T-helper 1 cell treated with Interleukin-12 subunit alpha and Interleukin-12 subunit beta and Interleukin-4 antibody, amounts not matched to agents 30 μg/mL and 1 μg/mL, for 36 hours (primary cell): Measurements from ENCODE around the gene HCN2.
A peak's percentile ranks its signal among the peaks of the same experiment; 100 is the strongest.

Source experiments
- H3K27ac Mint-ChIP-seq: one replicate; pipeline ENCODE4 v1.8.0; 2021; ENCODE audit warnings: mild to moderate bottlenecking, mixed read lengths
- H3K27me3 Mint-ChIP-seq: one replicate; pipeline ENCODE4 v1.8.0; 2021; ENCODE audit warnings: low read depth, mixed read lengths
- H3K36me3 Mint-ChIP-seq: one replicate; pipeline ENCODE4 v1.8.0; 2021; ENCODE audit warnings: low read depth, mixed read lengths
- H3K4me1 Mint-ChIP-seq: one replicate; pipeline ENCODE4 v1.8.0; 2021; ENCODE audit warnings: low read depth, mixed read lengths
- H3K4me3 Mint-ChIP-seq: one replicate; pipeline ENCODE4 v1.8.0; 2021; ENCODE audit warnings: mild to moderate bottlenecking, moderate library complexity, mixed read lengths
- H3K9me3 Mint-ChIP-seq: one replicate; pipeline ENCODE4 v1.8.0; 2021; ENCODE audit warnings: mixed read lengths

HCN2 gene

DNA sequence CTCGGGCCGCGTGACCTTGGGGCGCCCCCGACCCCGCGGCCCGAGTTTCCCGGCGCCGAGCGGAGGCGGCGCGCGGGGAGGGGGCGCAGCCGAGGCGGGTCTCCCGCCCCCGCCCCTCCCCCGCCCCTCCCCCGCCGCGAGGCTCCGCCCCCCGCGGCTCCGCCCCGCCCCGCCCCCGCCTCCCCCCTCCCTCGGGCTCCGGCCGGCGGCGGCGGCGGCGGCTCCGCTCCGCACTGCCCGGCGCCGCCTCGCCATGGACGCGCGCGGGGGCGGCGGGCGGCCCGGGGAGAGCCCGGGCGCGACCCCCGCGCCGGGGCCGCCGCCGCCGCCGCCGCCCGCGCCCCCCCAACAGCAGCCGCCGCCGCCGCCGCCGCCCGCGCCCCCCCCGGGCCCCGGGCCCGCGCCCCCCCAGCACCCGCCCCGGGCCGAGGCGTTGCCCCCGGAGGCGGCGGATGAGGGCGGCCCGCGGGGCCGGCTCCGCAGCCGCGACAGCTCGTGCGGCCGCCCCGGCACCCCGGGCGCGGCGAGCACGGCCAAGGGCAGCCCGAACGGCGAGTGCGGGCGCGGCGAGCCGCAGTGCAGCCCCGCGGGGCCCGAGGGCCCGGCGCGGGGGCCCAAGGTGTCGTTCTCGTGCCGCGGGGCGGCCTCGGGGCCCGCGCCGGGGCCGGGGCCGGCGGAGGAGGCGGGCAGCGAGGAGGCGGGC is at the start of gene HCN2:
TSS of gene HCN2 (plus strand) at position 189 of the 703 bp plus-strand sequence. CDS start at position 254, 65 bp downstream.
- H3K9me3 Mint-ChIP-seq = no peaks in the 10 kb centered on the region
- H3K36me3 Mint-ChIP-seq = no peaks in the 10 kb centered on the region

DNA sequence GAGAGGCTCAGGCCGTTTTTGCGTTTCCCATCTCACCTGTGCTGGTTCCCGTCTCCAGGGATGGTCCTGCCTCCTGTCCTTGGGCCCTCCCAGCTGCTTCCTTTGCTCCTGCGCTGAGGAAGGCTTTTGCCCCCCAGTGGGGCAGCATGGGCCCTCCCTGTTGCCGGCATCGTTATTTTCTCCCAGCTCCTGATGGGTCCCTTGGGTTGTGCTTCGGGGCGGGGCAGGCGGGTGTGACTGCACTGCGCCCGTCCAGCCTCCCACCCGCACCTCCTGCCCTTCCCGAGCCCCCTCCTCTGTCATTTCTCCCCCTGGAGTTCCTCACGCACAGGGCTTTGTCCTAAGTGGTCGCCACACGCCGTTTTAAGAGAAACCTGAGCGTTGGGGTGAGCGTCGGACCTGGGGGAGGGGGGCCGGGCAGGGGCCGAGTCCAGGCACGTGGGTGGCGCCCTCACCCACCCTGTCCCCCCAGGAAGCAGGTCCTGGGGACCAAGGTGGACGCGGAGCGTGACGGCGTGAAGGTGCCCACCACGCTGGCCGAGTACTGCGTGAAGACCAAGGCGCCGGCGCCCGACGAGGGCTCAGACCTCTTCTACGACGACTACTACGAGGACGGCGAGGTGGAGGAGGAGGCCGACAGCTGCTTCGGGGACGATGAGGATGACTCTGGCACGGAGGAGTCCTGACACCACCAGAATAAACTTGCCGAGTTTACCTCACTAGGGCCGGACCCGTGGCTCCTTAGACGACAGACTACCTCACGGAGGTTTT is 48.6 kb upstream of the HCN2 start:
- H3K4me3 Mint-ChIP-seq = no peak overlapping the region
- no peaks in the 10 kb centered on the region for H3K27me3 Mint-ChIP-seq
- no peak overlapping the region for H3K27ac Mint-ChIP-seq
- H3K4me1 Mint-ChIP-seq = peaks cover 9% of the 10 kb centered on the region
- H3K36me3 Mint-ChIP-seq = peaks cover 7% of the 10 kb centered on the region
- H3K9me3 Mint-ChIP-seq = no peaks in the 10 kb centered on the region

More for the DNA sequence above, at the start of gene HCN2:
- peak within 1 kb of the TSS; percentile 44 for H3K4me3 Mint-ChIP-seq
- H3K27me3 Mint-ChIP-seq = peaks cover 25% of the 10 kb centered on the region
- peaks cover 2% of the 10 kb centered on the region for H3K4me1 Mint-ChIP-seq
- H3K27ac Mint-ChIP-seq = no peak within 1 kb of the TSS

DNA sequence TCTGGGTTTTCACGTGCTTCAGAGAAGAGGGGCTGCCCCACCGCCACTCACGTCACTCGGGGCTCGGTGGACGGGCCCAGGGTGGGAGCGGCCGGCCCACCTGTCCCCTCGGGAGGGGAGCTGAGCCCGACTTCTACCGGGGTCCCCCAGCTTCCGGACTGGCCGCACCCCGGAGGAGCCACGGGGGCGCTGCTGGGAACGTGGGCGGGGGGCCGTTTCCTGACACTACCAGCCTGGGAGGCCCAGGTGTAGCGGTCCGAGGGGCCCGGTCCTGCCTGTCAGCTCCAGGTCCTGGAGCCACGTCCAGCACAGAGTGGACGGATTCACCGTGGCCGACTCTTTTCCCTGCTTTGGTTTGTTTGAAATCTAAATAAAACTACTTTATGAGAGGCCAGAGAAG is 48.0 kb upstream of the HCN2 start:
- Mint-ChIP-seq H3K27me3 (no peaks in the 10 kb centered on the region), H3K9me3 (no peaks in the 10 kb centered on the region), H3K27ac (no peak overlapping the region), H3K4me3 (no peak overlapping the region), H3K36me3 (peaks cover 7% of the 10 kb centered on the region), H3K4me1 (peaks cover 9% of the 10 kb centered on the region)

DNA sequence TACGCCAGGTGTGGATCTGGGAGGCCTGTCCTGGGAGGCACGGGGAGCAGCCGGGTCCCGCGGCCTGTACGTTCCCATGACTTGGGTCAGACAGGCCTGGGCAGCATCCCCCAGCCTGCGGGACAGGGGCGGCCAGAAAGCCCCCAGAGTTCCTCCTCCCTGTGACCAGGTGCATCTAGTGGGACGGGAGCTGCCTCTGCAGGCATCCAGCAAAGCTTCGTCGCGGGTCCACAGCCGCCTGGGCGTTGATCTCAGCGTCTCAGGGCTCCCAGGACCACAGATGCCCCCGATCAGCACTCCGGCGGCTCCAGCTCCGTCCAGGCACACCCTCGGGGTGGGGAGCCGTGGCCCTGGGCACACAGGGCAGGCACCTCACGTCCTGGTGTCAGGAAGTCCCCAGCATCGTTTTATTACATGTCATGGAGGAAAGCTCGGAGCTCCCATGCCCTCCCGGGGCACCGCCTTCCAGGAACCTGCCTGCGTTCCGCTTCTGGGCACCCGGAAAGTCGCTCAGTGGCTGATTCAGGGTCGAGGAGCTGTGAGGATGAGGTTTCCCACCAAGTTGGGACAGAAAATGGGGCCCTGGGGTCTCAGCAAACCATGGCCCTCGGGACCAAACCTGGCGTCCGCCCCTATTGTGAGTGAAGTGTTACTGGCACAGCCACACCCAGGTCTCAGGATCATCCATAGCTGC is 47.4 kb upstream of the HCN2 start:
- Mint-ChIP-seq H3K9me3 (no peaks in the 10 kb centered on the region), H3K27me3 (no peaks in the 10 kb centered on the region), H3K36me3 (peaks cover 7% of the 10 kb centered on the region), H3K4me3 (no peak overlapping the region), H3K4me1 (peaks cover 9% of the 10 kb centered on the region), H3K27ac (no peak overlapping the region)

DNA sequence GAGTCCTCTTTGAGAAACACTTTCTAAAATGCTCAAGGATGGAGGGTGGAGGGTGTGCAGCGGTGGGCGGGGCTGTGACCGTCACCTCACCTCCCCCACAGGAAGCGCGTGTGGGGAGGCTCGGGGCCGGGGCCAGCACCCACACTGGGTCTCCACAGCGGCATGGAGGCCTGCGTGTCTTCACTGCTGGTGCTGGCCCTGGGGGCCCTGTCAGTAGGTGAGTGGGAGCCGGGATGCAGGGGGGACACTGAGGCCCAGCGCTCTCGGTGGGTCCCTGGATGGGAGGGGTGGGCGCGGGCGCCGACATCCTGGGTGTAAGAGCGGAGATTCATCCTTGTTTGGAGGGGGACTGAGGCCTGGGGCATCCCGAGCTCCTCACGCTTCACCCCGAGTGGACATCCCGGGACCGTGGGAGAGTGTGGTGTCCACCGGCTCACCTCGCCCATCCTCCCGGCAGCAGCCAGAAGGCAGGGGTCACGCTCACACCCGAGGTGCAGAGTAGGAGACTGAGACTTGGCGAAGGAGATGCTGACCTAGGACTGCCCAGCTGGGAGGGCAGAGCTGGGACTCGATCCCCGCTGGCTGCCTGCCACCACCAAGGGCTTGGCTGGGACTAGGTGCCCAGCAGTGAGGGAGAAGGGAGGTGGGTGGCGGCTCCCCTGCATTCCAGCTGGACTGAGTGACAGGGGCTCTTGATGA is 45.6 kb upstream of the HCN2 start, which contains the start of gene GZMM:
TSS of gene GZMM (plus strand) at position 144 of the 699 bp plus-strand sequence. CDS start at position 163, 19 bp downstream.
- H3K4me1 Mint-ChIP-seq = peaks cover 11% of the 10 kb centered on the region
- no peaks in the 10 kb centered on the region for H3K9me3 Mint-ChIP-seq
- H3K4me3 Mint-ChIP-seq = peak within 1 kb of the TSS; percentile 87
- H3K36me3 Mint-ChIP-seq = peaks cover 7% of the 10 kb centered on the region
- H3K27ac Mint-ChIP-seq = peak within 1 kb of the TSS; percentile 92
- no peaks in the 10 kb centered on the region for H3K27me3 Mint-ChIP-seq

DNA sequence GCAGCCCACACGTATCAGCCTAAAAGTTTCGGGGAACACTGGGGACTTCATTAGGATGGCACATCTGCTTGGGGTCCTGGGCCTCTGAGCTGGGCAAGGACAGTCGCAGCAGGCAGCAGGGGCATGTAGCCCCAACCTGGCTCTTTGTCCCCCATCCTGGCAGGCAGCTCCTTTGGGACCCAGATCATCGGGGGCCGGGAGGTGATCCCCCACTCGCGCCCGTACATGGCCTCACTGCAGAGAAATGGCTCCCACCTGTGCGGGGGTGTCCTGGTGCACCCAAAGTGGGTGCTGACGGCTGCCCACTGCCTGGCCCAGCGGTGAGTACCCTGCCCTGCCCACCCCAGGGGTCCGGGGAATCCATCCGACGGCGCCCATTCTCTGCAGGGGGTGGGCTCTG is 42.6 kb upstream of the HCN2 start:
- no peaks in the 10 kb centered on the region for H3K27me3 Mint-ChIP-seq
- H3K9me3 Mint-ChIP-seq = no peaks in the 10 kb centered on the region
- H3K4me3 Mint-ChIP-seq = no peak overlapping the region
- H3K27ac Mint-ChIP-seq = no peak overlapping the region
- H3K4me1 Mint-ChIP-seq = peaks cover 11% of the 10 kb centered on the region
- H3K36me3 Mint-ChIP-seq = peaks cover 7% of the 10 kb centered on the region

DNA sequence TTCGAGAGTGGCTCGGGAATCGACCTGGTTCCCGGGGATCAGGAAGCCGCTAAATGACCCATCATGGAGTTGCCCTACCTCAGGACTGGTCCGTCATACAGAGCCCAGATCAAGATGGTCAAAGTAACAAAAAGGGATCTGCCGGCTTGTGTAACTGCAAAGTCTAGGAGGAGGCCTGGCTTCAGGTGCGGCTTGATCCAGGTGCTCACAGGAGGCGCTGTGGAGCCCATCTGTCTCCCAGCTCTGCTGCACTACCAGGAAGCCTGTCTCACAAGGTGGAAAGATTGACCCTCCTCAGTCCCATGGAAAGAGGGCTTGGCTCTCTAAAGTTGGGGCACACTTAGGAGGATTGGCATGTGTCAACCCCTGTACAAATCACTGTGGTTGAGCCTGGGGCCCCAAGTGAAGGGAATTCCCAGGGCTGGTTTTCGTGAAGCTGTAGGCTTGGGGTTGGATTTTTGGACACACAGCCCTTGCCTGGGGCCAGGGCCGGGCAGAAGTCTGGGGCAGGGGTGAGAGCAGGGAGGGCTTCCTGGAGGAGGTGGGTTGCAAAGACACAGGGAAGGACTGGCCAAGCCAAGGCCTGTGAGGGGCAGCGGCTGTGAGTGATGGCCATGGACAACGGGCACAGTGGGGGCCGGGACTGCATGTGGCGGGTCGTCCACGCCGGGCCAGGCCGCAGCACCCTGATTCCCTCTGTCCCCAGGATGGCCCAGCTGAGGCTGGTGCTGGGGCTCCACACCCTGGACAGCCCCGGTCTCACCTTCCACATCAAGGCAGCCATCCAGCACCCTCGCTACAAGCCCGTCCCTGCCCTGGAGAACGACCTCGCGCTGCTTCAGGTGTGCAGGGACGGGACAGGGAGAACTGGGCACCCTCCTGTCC is 41.6 kb upstream of the HCN2 start:
- no peak overlapping the region for H3K27ac Mint-ChIP-seq
- H3K27me3 Mint-ChIP-seq = no peaks in the 10 kb centered on the region
- H3K4me1 Mint-ChIP-seq = peaks cover 11% of the 10 kb centered on the region
- H3K4me3 Mint-ChIP-seq = no peak overlapping the region
- H3K36me3 Mint-ChIP-seq = peaks cover 7% of the 10 kb centered on the region
- no peaks in the 10 kb centered on the region for H3K9me3 Mint-ChIP-seq

DNA sequence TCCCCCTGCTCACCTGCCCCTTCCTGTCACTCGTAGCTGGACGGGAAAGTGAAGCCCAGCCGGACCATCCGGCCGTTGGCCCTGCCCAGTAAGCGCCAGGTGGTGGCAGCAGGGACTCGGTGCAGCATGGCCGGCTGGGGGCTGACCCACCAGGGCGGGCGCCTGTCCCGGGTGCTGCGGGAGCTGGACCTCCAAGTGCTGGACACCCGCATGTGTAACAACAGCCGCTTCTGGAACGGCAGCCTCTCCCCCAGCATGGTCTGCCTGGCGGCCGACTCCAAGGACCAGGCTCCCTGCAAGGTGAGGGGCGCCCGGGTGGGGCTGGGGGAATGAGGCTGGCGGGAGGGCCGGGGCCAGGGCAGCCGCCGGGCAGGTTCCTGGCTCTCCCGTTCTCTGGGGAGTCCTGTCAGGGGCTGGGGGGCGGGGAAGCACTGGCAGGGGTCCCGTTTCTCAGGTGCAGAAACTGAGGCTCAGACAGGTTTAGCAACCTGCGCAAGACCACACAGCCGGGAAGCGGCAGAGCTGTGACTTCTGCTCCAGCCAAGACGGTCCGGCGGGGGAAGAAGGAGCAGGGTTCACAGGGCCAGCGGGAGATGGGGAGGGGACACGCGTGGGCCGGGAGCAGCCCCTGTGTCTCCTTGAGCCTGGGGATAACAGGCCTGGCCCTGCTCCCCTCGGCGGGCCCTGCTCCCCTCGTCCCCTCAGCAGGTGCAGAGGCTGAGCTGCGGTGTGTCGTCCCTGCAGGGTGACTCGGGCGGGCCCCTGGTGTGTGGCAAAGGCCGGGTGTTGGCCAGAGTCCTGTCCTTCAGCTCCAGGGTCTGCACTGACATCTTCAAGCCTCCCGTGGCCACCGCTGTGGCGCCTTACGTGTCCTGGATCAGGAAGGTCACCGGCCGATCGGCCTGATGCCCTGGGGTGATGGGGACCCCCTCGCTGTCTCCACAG is 40.5 kb upstream of the HCN2 start:
- peaks cover 5% of the 10 kb centered on the region for H3K36me3 Mint-ChIP-seq
- peaks cover 5% of the 10 kb centered on the region for H3K4me1 Mint-ChIP-seq
- H3K27ac Mint-ChIP-seq = no peak overlapping the region
- no peaks in the 10 kb centered on the region for H3K27me3 Mint-ChIP-seq
- no peak overlapping the region for H3K4me3 Mint-ChIP-seq
- H3K9me3 Mint-ChIP-seq = no peaks in the 10 kb centered on the region

DNA sequence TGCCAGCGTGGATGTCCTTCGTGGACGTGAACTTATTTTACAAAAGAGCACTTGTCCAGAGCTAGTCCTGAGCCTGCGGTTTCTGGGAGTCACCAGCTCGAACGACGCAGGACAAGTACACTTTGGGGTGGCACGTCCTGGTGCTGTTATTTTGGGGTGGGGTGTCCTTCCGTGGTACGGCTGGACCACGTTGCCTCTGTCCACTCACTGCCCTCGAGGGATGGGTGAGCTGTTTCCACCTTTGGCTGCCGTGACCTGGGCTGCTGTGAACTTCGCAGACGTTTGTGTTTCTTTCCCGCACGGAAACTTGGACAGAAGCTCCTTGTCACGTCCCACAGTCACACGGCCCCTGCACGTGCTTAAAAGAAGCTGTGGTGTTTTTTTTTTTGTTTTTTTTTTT is 34.9 kb upstream of the HCN2 start:
- Mint-ChIP-seq H3K4me3 (no peak overlapping the region), H3K27me3 (no peaks in the 10 kb centered on the region), H3K9me3 (no peaks in the 10 kb centered on the region), H3K36me3 (no peaks in the 10 kb centered on the region), H3K4me1 (peaks cover 2% of the 10 kb centered on the region), H3K27ac (no peak overlapping the region)

DNA sequence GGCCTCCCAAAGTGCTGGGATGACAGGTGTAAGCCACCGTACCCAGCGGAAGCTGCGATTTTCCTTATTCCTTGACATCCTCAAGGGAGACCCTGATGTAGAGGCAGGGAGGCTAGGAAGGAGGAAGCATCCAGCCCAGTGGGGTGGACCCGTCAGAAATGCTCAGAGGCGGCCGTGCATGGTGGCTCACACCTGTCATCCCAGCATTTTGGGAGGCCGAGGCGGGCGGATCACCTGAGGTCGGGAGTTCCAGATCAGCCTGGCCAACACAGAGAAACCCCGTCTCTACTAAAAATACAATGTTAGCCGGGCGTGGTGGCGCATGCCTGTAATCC is 34.2 kb upstream of the HCN2 start:
- Mint-ChIP-seq H3K4me3 (no peak overlapping the region), H3K4me1 (peaks cover 2% of the 10 kb centered on the region), H3K9me3 (no peaks in the 10 kb centered on the region), H3K27ac (no peak overlapping the region), H3K36me3 (no peaks in the 10 kb centered on the region), H3K27me3 (no peaks in the 10 kb centered on the region)

DNA sequence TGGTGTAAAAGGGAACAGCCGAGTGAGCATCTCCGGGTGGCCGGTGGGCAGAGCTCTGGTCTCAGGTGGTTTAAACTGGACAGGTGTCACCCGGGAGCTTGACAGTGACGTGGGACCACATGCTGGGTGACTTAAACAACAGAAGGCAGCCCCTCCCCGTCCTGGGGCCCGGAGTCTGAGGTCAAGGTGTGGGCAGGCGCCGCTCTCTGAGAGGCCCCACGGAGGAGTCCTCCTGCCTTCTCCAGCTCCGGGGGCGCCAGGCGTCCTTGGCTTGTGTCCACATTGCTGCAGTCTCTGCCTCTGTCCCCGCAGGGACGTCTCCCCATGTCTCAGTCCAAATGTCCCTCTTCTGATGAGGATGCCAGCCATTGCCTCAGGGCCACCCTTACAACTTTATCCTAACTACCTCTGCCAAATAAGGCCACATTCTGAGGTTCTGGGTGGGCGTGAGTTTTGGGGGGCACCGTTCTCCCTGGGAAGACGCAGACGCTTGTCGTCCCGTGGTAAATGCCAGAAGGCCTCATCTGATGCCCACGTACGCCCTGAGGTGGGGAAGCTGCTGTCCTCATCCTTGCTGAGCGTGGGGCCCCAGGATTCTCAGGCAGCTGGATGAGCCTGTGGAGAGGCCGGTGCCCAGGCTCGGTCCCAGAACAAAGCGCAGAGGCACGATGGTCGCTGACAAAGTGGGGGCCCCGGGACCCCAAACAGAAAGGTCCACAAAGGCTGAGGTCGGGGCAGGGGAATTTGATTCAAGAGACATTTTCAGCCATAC is 32.9 kb upstream of the HCN2 start:
- H3K36me3 Mint-ChIP-seq = no peaks in the 10 kb centered on the region
- no peaks in the 10 kb centered on the region for H3K27me3 Mint-ChIP-seq
- H3K9me3 Mint-ChIP-seq = no peaks in the 10 kb centered on the region
- no peak overlapping the region for H3K27ac Mint-ChIP-seq
- no peak overlapping the region for H3K4me3 Mint-ChIP-seq
- peaks cover 2% of the 10 kb centered on the region for H3K4me1 Mint-ChIP-seq

DNA sequence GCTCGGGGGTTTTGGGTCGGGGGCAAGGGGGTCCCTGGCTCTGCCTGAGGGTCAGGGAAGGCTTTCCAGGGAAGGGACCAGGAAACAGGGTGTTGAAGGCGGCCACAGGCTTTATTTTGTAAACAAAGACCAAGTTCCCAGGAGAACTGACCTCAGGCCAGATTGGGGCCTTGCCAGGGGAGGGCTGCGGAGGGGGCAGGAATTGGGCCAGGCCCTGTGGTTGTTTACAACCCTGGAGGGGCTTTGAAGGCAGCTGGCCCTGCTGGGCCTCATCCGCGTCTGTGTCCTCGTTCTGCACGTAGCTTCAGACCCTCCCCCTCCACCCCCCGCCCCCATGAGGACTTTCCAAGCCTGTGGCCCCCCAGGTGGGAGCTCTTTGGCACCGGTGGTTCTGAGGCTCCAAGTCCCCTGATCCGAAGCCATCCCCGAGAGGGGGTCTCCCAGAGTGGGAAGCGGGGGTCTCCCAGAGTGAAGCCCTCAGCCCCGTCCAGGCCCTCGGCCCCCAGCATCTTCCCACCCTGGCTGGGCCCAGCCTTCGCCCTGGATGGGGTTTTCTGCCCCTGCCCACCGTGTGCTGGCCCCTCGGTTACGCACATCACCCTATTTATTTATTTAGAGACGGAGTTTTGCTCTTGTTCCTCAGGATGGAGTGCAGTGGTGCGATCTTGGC is 30.8 kb upstream of the HCN2 start:
- Mint-ChIP-seq H3K27ac (no peak overlapping the region), H3K4me3 (no peak overlapping the region), H3K27me3 (no peaks in the 10 kb centered on the region)

More for the DNA sequence above, 30.8 kb upstream of the HCN2 start:
- H3K36me3 Mint-ChIP-seq = no peaks in the 10 kb centered on the region
- H3K4me1 Mint-ChIP-seq = peaks cover 2% of the 10 kb centered on the region
- H3K9me3 Mint-ChIP-seq = no peaks in the 10 kb centered on the region
